ENCODE measurements around the gene EBNA1BP2. TPM values are rescaled to one million over a fixed set of nuclear protein-coding genes. Genes with fewer than 3 reads are reported as not detected.

The EBNA1BP2 gene
- total RNA-seq, 1 donor from 2014 or later, result 135 TPM

GRCh38 chr1:43197343-43198127 lies 25.4 kb upstream of the EBNA1BP2 start:
- intact Hi-C loops (cut with micrococcal nuclease), result no loop called here
- no peak overlapping the region for H3K27ac Mint-ChIP-seq
- H3K4me1 Mint-ChIP-seq, result no peaks in the 10 kb centered on the region
- H3K27me3 Mint-ChIP-seq, result peaks cover 11% of the 10 kb centered on the region
- H3K36me3 Mint-ChIP-seq (ENCODE audit: low read depth), result no peaks in the 10 kb centered on the region
- peaks cover 5% of the 10 kb centered on the region for H3K9me3 Mint-ChIP-seq
- DNase-seq, result no peak
- H3K4me3 Mint-ChIP-seq, result no peak overlapping the region

GRCh38 chr1:43194509-43194908 lies 22.4 kb upstream of the EBNA1BP2 start:
- no peak for DNase-seq
- Mint-ChIP-seq H3K4me3 (no peak overlapping the region), H3K4me1 (no peaks in the 10 kb centered on the region), H3K9me3 (peaks cover 5% of the 10 kb centered on the region), H3K27me3 (peaks cover 17% of the 10 kb centered on the region), H3K27ac (no peak overlapping the region), H3K36me3 (ENCODE audit: low read depth) (no peaks in the 10 kb centered on the region)
- intact Hi-C loops (cut with micrococcal nuclease), result no loop called here

- Mint-ChIP-seq H3K36me3 (ENCODE audit: low read depth) (no peaks in the 10 kb centered on the region), H3K27me3 (peaks cover 15% of the 10 kb centered on the region), H3K27ac (no peak overlapping the region), H3K4me1 (no peaks in the 10 kb centered on the region), H3K4me3 (no peak overlapping the region), H3K9me3 (no peaks in the 10 kb centered on the region)
- intact Hi-C loops (cut with micrococcal nuclease), result no loop called here
- no peak for DNase-seq
Measured at GRCh38 chr1:43188106-43188505, 16.0 kb upstream of the EBNA1BP2 start.

- intact Hi-C loops (cut with micrococcal nuclease), result no loop called here
- no peaks in the 10 kb centered on the region for H3K9me3 Mint-ChIP-seq
- H3K27me3 Mint-ChIP-seq, result peaks cover 14% of the 10 kb centered on the region
- H3K36me3 Mint-ChIP-seq (ENCODE audit: low read depth), result no peaks in the 10 kb centered on the region
- no peak for DNase-seq
- H3K4me1 Mint-ChIP-seq, result no peaks in the 10 kb centered on the region
- H3K27ac Mint-ChIP-seq, result no peak overlapping the region
- no peak overlapping the region for H3K4me3 Mint-ChIP-seq
Measured at GRCh38 chr1:43184995-43185394, 12.9 kb upstream of the EBNA1BP2 start.

GRCh38 chr1:43184388-43184787 lies 12.3 kb upstream of the EBNA1BP2 start:
- H3K27me3 Mint-ChIP-seq, result peaks cover 10% of the 10 kb centered on the region
- no peaks in the 10 kb centered on the region for H3K9me3 Mint-ChIP-seq
- H3K4me1 Mint-ChIP-seq, result no peaks in the 10 kb centered on the region
- no peaks in the 10 kb centered on the region for H3K36me3 Mint-ChIP-seq (ENCODE audit: low read depth)
- intact Hi-C loops (cut with micrococcal nuclease), result no loop called here
- DNase-seq, result no peak
- H3K27ac Mint-ChIP-seq, result no peak overlapping the region
- H3K4me3 Mint-ChIP-seq, result no peak overlapping the region

GRCh38 chr1:43177691-43178090 lies 5.6 kb upstream of the EBNA1BP2 start:
- intact Hi-C loops (cut with micrococcal nuclease), result no loop called here
- H3K27ac Mint-ChIP-seq, result no peak overlapping the region
- no peaks in the 10 kb centered on the region for H3K9me3 Mint-ChIP-seq
- H3K36me3 Mint-ChIP-seq (ENCODE audit: low read depth), result no peaks in the 10 kb centered on the region
- peaks cover 29% of the 10 kb centered on the region for H3K27me3 Mint-ChIP-seq
- no peak overlapping the region for H3K4me3 Mint-ChIP-seq
- peak; percentile 44 for DNase-seq
- peaks cover 3% of the 10 kb centered on the region for H3K4me1 Mint-ChIP-seq

- Mint-ChIP-seq H3K4me1 (peaks cover 23% of the 10 kb centered on the region), H3K27me3 (peaks cover 29% of the 10 kb centered on the region), H3K36me3 (ENCODE audit: low read depth) (peaks cover 21% of the 10 kb centered on the region), H3K4me3 (no peak overlapping the region), H3K9me3 (no peaks in the 10 kb centered on the region), H3K27ac (no peak overlapping the region)
- DNase-seq, result no peak
- intact Hi-C loops (cut with micrococcal nuclease), result loop anchor here (5.0 kb wide), 2 partner anchors 192 to 857 kb away; partner anchors contain the start of genes ELOVL1 and SLC6A9
Measured at GRCh38 chr1:43174873-43175272, 2.8 kb upstream of the EBNA1BP2 start.

GRCh38 chr1:43172527-43172972 lies 460 bp upstream of the EBNA1BP2 start:
- intact Hi-C loops (cut with micrococcal nuclease), result loop anchor here (1.0 to 5.0 kb wide), 4 partner anchors 195 to 860 kb away; partner anchors contain the start of genes ELOVL1, MED8, SLC6A9 and SZT2
- peak overlapping the region; percentile 97 for H3K4me3 Mint-ChIP-seq
- peaks cover 27% of the 10 kb centered on the region for H3K27me3 Mint-ChIP-seq
- no peaks in the 10 kb centered on the region for H3K9me3 Mint-ChIP-seq
- H3K36me3 Mint-ChIP-seq (ENCODE audit: low read depth), result peaks cover 41% of the 10 kb centered on the region
- peak; percentile 91 for DNase-seq
- H3K4me1 Mint-ChIP-seq, result peaks cover 26% of the 10 kb centered on the region
- peak overlapping the region; percentile 97 for H3K27ac Mint-ChIP-seq

- peak; percentile 61 for DNase-seq
- Mint-ChIP-seq H3K9me3 (no peaks in the 10 kb centered on the region), H3K27ac (peak overlapping the region; percentile 97), H3K36me3 (ENCODE audit: low read depth) (peaks cover 51% of the 10 kb centered on the region), H3K4me1 (peaks cover 26% of the 10 kb centered on the region), H3K27me3 (peaks cover 16% of the 10 kb centered on the region), H3K4me3 (peak overlapping the region; percentile 97)
- intact Hi-C loops (cut with micrococcal nuclease), result loop anchor here (5.0 kb wide), 2 partner anchors 196 to 861 kb away; partner anchors contain the start of genes ELOVL1 and SLC6A9
Measured at GRCh38 chr1:43171312-43171875, 696 bp downstream of the EBNA1BP2 start.

GRCh38 chr1:43165765-43166164 lies 6.3 kb downstream of the EBNA1BP2 start:
- no peak for DNase-seq
- Mint-ChIP-seq H3K27me3 (no peaks in the 10 kb centered on the region), H3K4me3 (no peak overlapping the region), H3K4me1 (peaks cover 13% of the 10 kb centered on the region), H3K9me3 (no peaks in the 10 kb centered on the region), H3K36me3 (ENCODE audit: low read depth) (peaks cover 68% of the 10 kb centered on the region), H3K27ac (no peak overlapping the region)
- intact Hi-C loops (cut with micrococcal nuclease), result no loop called here

- Mint-ChIP-seq H3K9me3 (no peaks in the 10 kb centered on the region), H3K27me3 (no peaks in the 10 kb centered on the region), H3K4me3 (no peak overlapping the region), H3K4me1 (peaks cover 7% of the 10 kb centered on the region), H3K36me3 (ENCODE audit: low read depth) (peaks cover 62% of the 10 kb centered on the region), H3K27ac (no peak overlapping the region)
- no peak for DNase-seq
- intact Hi-C loops (cut with micrococcal nuclease), result no loop called here
Measured at GRCh38 chr1:43165162-43165561, 6.9 kb downstream of the EBNA1BP2 start.

GRCh38 chr1:43156026-43156425 lies 16.1 kb downstream of the EBNA1BP2 start:
- DNase-seq, result no peak
- no peaks in the 10 kb centered on the region for H3K9me3 Mint-ChIP-seq
- intact Hi-C loops (cut with micrococcal nuclease), result no loop called here
- no peaks in the 10 kb centered on the region for H3K4me1 Mint-ChIP-seq
- H3K4me3 Mint-ChIP-seq, result no peak overlapping the region
- no peak overlapping the region for H3K27ac Mint-ChIP-seq
- H3K27me3 Mint-ChIP-seq, result peaks cover 5% of the 10 kb centered on the region
- no peaks in the 10 kb centered on the region for H3K36me3 Mint-ChIP-seq (ENCODE audit: low read depth)

GRCh38 chr1:43153443-43153842 lies 18.6 kb downstream of the EBNA1BP2 start:
- Mint-ChIP-seq H3K27me3 (peaks cover 21% of the 10 kb centered on the region), H3K4me1 (no peaks in the 10 kb centered on the region), H3K27ac (no peak overlapping the region), H3K9me3 (no peaks in the 10 kb centered on the region), H3K36me3 (ENCODE audit: low read depth) (no peaks in the 10 kb centered on the region), H3K4me3 (no peak overlapping the region)
- intact Hi-C loops (cut with micrococcal nuclease), result no loop called here
- no peak for DNase-seq

- H3K9me3 Mint-ChIP-seq, result no peaks in the 10 kb centered on the region
- no peaks in the 10 kb centered on the region for H3K36me3 Mint-ChIP-seq (ENCODE audit: low read depth)
- no peak overlapping the region for H3K4me3 Mint-ChIP-seq
- peaks cover 23% of the 10 kb centered on the region for H3K27me3 Mint-ChIP-seq
- no peaks in the 10 kb centered on the region for H3K4me1 Mint-ChIP-seq
- DNase-seq, result no peak
- H3K27ac Mint-ChIP-seq, result no peak overlapping the region
- intact Hi-C loops (cut with micrococcal nuclease), result no loop called here
Measured at GRCh38 chr1:43152866-43153265, 19.2 kb downstream of the EBNA1BP2 start.

Measured in activated CD4-positive, alpha-beta T cell treated with anti-CD3 and anti-CD28 coated beads, Interleukin-2, amount 10 ng/mL, durations not matched to agents 24 days and 14 days (primary cell).